ENCODE data around the gene RCC1. TPM values are rescaled to one million over a fixed set of nuclear protein-coding genes. Genes with fewer than 3 reads are reported as not detected.

Gene RCC1
- total and polyA plus RNA-seq, 2 experiments from 2014 or later: 15.7 to 37.3 TPM

DNA sequence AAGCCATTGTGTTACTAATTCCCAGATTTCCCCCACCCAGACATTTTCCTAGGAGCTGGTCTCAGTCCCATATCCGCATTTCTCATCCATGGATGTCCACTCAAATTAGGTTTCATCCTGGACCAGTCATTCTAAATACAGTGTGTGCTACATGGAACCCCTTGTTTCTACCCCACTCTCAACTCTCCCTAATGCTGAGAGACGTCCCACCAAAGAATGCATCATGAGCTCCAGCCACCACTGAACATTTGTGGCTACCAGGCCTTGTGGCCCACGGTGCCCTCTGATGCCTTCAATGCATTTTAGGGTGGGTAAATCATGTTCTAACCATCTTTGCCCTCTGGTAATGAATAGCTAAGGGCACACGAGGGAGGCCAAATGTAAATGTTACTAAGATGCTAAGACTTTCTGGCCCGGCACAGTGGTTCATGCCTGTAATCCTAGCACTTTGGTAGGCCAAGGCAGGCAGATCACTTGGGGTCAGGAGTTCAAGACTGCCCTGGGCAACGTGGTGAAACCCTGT, 72.9 kb downstream of the RCC1 start:
- H3K9me3 ChIP-seq (ENCODE audit: low read depth): no peaks in the 10 kb centered on the region
- H3K36me3 ChIP-seq (replicated peaks; ENCODE audit: insufficient read depth, low read depth): no peaks in the 10 kb centered on the region

DNA sequence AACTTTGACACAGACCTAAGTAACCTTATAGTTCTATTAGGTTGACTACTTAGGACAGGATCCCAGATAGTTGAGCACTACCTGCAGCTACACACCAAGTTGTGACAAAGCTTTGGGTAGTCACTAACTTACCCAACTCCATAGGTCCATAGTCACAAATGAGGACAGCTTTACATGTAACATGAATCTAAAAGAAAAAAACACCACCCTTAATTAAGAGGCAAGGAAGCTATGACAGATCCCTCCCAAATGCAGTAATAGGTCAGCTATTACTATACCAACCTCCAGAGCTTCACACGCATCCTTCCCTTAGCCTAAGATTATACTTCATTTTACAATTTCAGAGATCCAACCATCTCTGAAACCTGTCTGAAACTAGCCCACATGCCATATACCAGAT, 73.6 kb downstream of the RCC1 start:
- peaks cover 19% of the 10 kb centered on the region for H3K4me1 ChIP-seq (ENCODE audit: insufficient read depth)
- no peaks in the 10 kb centered on the region for H3K9me2 ChIP-seq (replicated peaks; ENCODE audit: insufficient read depth)
- peaks cover 34% of the 10 kb centered on the region for H4K20me1 ChIP-seq (ENCODE audit: insufficient read depth, poor library complexity, severe bottlenecking)
- no peak overlapping the region for H2AFZ ChIP-seq
- H3K27ac ChIP-seq: no peak overlapping the region
- 88% methylated on average over 1 of the region's 1 CpG for WGBS (ENCODE audit: low lambda C conversion rate, missing lambda C conversion rate)
- TF ChIP-seq EZH2phosphoT487 (IDR thresholded peaks at IDR 0.05; ENCODE audit: low read depth, severe bottlenecking, unreplicated experiment): no peak
- no peak for TF ChIP-seq EZH2 (IDR thresholded peaks at IDR 0.05; ENCODE audit: borderline replicate concordance)
- TF ChIP-seq, protein P1, sequence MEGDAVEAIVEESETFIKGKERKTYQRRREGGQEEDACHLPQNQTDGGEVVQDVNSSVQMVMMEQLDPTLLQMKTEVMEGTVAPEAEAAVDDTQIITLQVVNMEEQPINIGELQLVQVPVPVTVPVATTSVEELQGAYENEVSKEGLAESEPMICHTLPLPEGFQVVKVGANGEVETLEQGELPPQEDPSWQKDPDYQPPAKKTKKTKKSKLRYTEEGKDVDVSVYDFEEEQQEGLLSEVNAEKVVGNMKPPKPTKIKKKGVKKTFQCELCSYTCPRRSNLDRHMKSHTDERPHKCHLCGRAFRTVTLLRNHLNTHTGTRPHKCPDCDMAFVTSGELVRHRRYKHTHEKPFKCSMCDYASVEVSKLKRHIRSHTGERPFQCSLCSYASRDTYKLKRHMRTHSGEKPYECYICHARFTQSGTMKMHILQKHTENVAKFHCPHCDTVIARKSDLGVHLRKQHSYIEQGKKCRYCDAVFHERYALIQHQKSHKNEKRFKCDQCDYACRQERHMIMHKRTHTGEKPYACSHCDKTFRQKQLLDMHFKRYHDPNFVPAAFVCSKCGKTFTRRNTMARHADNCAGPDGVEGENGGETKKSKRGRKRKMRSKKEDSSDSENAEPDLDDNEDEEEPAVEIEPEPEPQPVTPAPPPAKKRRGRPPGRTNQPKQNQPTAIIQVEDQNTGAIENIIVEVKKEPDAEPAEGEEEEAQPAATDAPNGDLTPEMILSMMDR (IDR thresholded peaks at IDR 0.05; ENCODE audit: poor library complexity): no peak
- no peak overlapping the region for H3K4me3 ChIP-seq
- peak overlapping the region; percentile 93 for H3K4me2 ChIP-seq
- no peaks in the 10 kb centered on the region for H3K27me3 ChIP-seq
- H3K79me2 ChIP-seq: peaks cover 27% of the 10 kb centered on the region
- DNase-seq (ENCODE audit: low spot score): no peak
- H3K36me3 ChIP-seq (replicated peaks; ENCODE audit: insufficient read depth, low read depth): no peaks in the 10 kb centered on the region
- H3K9me3 ChIP-seq (ENCODE audit: low read depth): no peaks in the 10 kb centered on the region

More for the DNA sequence above, 72.9 kb downstream of the RCC1 start:
- Histone ChIP-seq H2AFZ (no peak overlapping the region), H3K4me3 (no peak overlapping the region), H4K20me1 (ENCODE audit: insufficient read depth, poor library complexity, severe bottlenecking) (peaks cover 34% of the 10 kb centered on the region), H3K4me2 (no peak overlapping the region), H3K27me3 (no peaks in the 10 kb centered on the region), H3K4me1 (ENCODE audit: insufficient read depth) (peaks cover 19% of the 10 kb centered on the region), H3K79me2 (peaks cover 27% of the 10 kb centered on the region), H3K9me2 (replicated peaks; ENCODE audit: insufficient read depth) (no peaks in the 10 kb centered on the region), H3K27ac (no peak overlapping the region)
- TF ChIP-seq, protein P1 (IDR thresholded peaks at IDR 0.05; ENCODE audit: poor library complexity): no peak
- TF ChIP-seq EZH2phosphoT487 (IDR thresholded peaks at IDR 0.05; ENCODE audit: low read depth, severe bottlenecking, unreplicated experiment) (no peak), EZH2 (IDR thresholded peaks at IDR 0.05; ENCODE audit: borderline replicate concordance) (no peak)
- no peak for DNase-seq (ENCODE audit: low spot score)
- 94% methylated on average over 6 of the region's 6 CpGs for WGBS (ENCODE audit: low lambda C conversion rate, missing lambda C conversion rate)

DNA sequence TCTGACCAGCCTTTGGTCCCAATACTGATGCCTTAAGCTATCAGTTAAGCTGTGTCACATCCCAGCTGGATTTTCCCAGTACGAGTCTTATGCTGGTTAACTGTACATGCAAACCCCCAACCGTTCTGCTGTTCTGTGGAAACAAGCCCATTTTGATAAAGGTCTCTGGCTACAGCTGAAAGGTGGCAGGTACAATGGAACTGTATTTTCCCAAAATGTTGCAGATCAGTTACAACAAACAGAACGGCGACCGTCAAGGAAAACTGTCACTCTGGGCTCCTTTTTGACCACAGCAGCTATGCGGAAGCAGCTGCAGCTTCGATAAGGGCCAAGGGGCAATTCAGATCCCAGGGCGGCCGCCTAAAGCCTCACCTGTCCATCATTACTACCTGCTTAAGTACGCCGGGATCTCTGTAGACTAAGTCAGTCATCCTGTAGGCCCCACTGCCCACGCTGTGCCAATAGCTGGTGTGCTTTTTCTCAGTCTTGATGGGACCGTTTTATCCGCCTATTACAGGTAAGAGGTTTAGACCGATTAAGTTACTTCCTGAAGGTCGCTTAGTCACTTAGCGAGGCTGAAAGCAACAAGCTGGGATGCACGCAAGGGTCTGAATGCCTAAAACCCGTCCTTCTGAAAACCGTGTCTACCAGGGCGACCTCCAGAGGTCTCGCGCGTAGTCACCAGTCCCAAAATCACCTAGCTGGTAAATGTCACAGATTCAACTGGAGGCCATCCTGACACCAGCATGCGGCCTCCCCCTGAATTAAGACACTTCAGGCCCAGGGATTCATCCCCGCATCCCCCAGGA, 75.1 kb downstream of the RCC1 start:
- Histone ChIP-seq H3K27ac (peak overlapping the region; percentile 87), H3K36me3 (replicated peaks; ENCODE audit: insufficient read depth, low read depth) (no peaks in the 10 kb centered on the region), H4K20me1 (ENCODE audit: insufficient read depth, poor library complexity, severe bottlenecking) (peaks cover 34% of the 10 kb centered on the region), H3K9me3 (ENCODE audit: low read depth) (no peaks in the 10 kb centered on the region), H2AFZ (no peak overlapping the region), H3K27me3 (no peaks in the 10 kb centered on the region), H3K79me2 (peaks cover 27% of the 10 kb centered on the region), H3K4me2 (peak overlapping the region; percentile 93), H3K4me1 (ENCODE audit: insufficient read depth) (peaks cover 19% of the 10 kb centered on the region), H3K9me2 (replicated peaks; ENCODE audit: insufficient read depth) (no peaks in the 10 kb centered on the region), H3K4me3 (peak overlapping the region; percentile 97)
- WGBS (ENCODE audit: low lambda C conversion rate, missing lambda C conversion rate): under 1% methylated on average over 25 of the region's 26 CpGs
- TF ChIP-seq, protein P1 (IDR thresholded peaks at IDR 0.05; ENCODE audit: poor library complexity): no peak
- no peak for TF ChIP-seq EZH2phosphoT487 (IDR thresholded peaks at IDR 0.05; ENCODE audit: low read depth, severe bottlenecking, unreplicated experiment)
- no peak for TF ChIP-seq EZH2 (IDR thresholded peaks at IDR 0.05; ENCODE audit: borderline replicate concordance)
- peak; percentile 50 for DNase-seq (ENCODE audit: low spot score)
